GM18526 (cell line): ENCODE measurements around the gene EPHX1.

ENCODE experiments used
- POLR2A ChIP-seq: IDR thresholded peaks from 3 replicates; pipeline ENCODE4 v1.6.1; 2011; ENCODE audit not compliant: insufficient read length; ENCODE audit errors: extremely low read depth

EPHX1 gene

DNA sequence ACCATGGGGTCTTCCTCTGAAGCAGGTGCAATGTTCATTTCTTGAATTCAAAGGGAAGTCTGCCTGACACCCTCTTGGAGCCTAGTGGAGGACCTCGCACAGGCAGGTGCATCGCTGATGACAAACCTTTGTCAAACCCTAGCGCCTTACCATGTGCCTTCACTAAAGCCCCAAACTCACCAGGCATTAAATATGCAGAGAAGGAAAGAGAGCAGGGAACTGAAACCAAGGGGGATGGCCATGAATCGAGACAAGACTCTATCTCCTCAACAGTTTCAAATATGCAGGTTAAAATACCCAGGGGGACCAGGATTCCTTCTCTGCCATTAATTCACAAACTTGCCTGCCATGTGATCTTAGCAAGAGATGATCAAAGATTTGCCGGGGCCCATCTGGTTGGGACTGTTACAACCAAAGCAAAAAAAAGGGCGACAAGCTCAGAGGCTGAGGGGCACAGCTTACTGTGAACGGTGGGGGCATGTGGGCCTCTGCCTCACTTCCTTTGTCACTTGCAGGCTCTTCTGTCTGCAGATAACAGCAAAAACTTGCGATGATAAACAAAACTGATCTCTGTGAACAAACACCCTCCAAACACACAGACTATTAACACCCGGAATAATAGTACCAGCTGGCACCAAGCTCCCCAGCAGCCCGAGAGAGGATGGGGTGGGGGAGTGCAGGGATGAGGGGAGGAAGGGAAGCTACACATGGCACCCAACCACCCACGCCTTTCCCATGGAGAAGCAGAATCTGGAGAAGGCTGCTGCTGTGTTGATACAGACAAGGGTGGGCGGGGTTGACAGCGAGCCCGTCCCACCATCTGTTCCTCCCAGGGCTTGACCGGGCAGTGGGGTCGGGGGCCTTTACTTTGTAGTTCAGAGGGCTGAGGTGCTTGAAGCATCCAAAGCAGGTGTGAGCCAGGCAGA lies 38.4 kb downstream of the EPHX1 start:
- no peak for TF ChIP-seq POLR2A

GRCh38 chr1:225849925-225850324 lies 40.0 kb downstream of the EPHX1 start:
- no peak for TF ChIP-seq POLR2A

DNA sequence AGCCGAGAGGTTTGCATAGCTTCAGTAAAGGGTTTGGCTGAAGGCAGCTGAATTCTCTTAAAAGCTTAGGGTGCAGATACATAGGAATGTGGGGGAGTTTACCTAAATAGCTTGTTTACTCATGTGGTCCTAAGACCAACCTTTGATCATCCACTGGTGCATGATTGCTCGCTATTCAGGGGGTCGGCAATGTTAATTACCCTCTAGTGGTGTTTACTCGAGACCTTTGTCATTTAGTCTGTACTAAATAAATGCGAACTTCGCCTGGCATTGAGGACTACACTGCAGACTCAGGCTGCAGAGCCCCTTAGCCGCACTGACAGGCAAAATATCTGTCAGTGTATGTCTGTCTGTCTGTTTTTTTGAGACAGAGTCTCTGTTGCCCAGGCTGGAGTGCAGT lies 40.4 kb downstream of the EPHX1 start:
- TF ChIP-seq POLR2A, result no peak

- TF ChIP-seq POLR2A, result no peak
Measured at GRCh38 chr1:225851805-225852204, 41.9 kb downstream of the EPHX1 start.

DNA sequence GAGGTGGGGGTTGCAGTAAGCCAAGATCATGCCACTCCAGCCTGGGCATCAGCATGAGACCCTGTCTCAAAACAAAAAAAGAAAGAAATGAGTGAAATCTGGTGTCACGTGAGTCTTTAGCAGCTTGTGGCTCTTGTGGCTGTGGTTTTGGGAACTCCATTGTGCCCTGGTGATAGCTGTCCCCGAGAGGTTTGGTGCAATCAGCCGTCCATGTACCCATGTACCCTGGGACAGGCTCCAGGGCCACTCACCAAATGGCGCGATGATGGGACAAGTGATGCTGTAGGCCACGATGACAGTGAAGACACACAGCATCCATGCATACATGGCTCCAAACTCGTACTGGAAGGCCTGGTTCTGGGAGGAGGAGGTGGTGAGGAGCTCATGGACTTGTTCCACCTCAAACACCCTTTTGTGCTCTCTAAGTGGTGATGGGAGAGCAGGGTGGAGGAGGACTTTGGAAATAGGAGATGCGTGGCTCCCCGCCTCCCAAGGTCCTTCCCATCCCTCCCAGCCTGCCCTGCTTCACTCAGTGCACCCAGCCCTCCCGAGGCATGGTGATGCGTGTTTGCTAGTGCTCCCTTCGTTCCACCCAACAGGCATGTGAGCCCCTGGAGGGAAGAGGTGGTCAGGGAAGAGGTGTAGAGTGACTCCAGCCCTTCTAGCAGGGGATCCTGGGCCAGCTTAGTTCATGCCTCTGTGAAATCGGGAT lies 42.6 kb downstream of the EPHX1 start:
- no peak for TF ChIP-seq POLR2A

DNA sequence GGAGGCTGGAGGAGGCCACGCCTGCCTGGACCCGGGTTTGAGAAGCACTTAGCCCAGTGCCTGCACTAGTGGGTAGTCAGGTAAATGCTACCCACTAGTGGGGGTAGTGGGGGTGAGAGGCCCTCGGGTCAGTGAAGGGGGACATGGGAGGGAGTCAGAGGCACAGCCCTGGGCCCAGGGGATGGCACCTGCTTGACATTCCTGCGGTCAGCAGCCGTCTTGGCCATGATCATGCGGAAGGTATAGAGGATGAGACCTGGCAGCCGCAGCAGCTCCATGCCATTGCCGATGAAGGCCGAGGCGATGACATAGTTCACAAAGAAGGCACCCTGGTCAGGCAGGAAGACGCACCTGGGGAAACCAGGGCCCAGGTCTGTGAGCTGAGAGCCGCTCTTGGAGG lies 43.5 kb downstream of the EPHX1 start:
- no peak for TF ChIP-seq POLR2A

- no peak for TF ChIP-seq POLR2A
Measured at GRCh38 chr1:225855503-225856300, 45.8 kb downstream of the EPHX1 start.

GRCh38 chr1:225857256-225857655 lies 47.3 kb downstream of the EPHX1 start:
- no peak for TF ChIP-seq POLR2A

GRCh38 chr1:225859151-225859550 lies 49.2 kb downstream of the EPHX1 start:
- TF ChIP-seq POLR2A, result no peak

DNA sequence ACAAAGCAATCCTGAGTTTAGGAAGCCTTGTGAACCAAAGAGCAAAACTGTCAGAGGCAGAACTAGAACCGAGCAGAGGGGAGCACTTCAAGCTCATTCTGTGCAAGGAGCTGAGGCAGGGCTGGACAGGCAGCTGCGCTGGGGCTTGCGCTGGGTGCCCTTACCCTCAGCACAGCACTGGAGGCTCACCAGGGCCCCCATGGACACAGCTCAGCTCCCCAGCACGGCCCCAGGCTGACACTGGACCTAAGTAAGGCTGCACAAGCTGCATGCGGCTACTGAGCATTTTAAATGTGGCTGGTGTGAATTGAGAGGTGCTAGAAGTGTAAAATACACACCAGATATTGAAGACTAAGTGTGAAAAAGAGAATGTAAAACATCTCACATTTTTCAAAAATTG lies 50.2 kb downstream of the EPHX1 start:
- TF ChIP-seq POLR2A, result no peak

- no peak for TF ChIP-seq POLR2A
Measured at GRCh38 chr1:225860876-225861441, 51.0 kb downstream of the EPHX1 start.

DNA sequence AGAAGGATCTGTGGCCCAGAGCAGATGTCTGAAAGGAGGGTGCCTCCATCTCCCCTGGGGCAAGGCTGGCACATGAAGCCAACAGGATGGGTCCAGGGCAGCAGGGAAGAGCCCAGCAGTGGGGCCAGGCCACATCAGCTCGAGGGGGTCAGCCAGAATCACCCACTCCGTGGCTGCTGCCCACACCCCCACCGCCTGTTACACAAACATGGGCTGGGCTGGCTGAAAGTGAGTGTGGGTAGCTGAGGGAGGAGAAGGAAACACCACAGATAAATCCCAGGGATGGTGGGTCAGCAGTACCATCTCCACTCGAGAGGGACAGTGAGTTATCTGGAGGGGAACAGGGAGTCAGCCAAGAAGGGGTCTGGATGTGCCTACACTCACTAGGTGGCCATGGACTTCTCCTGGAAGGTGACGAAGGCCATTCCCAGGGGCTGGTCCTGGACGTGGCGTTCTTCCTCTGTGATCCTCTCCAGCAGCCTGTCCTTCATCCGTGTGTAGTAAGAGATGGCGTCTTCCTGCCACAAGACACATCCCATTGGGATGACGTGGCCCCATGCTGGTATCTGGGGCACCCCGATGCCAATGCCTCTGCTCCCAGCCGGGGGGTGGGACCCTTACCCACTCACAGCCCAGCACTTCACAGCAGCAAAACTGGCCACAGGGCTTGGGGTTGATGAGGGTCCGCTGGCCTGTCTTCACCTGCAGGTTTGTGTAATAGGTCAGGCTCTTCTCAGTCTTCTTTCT lies 52.1 kb downstream of the EPHX1 start:
- TF ChIP-seq POLR2A, result no peak

GRCh38 chr1:225862581-225862950 lies 52.6 kb downstream of the EPHX1 start:
- TF ChIP-seq POLR2A, result no peak

DNA sequence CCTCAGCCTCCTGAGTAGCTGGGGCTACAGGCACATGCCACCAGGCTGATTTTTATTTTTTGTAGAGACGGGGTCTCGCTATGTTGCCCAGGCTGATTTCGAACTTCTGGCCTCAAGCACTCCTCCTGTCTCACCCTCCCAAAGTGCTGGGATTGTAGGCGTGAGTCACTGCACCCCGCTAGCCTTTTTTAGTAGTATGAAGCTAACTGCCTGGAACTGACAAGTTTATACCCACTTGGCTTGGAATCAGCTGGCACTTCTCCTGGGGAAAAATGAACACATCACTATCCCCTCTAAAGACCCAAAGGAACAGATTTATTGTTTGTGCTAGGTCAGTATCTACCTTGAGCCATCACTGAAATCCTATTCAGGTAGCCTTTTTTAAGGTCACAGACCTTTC lies 53.2 kb downstream of the EPHX1 start:
- no peak for TF ChIP-seq POLR2A

- TF ChIP-seq POLR2A, result no peak
Measured at GRCh38 chr1:225865514-225865913, 55.6 kb downstream of the EPHX1 start.
